RWPE2 (cell line): ENCODE data around the gene SBNO1.

Experiments
- ATAC-seq: fragments of 200-7000 bp; cut with Tn5 transposase; 3 replicates; pipeline ENCODE4 v1.9.1; 2021; ENCODE audit warnings: low read depth
- DNase-seq: peaks from one replicate; pipeline ENCODE4 v3.0.0-alpha.2; 2020; ENCODE audit warnings: low spot score
- H3K27ac ChIP-seq: fragments of 450-650 bp; 2 replicates; pipeline ENCODE4 v1.5.1; 2017; ENCODE audit warnings: mild to moderate bottlenecking; ENCODE audit not compliant: poor library complexity, severe bottlenecking
- H3K27me3 ChIP-seq: fragments of 250-450 bp; sonication (Bioruptor Pico); 2 replicates; pipeline ENCODE4 v1.5.1; 2021; ENCODE audit warnings: mild to moderate bottlenecking, moderate library complexity; ENCODE audit not compliant: insufficient read depth, poor library complexity, severe bottlenecking
- H3K36me3 ChIP-seq: fragments of 250-450 bp; sonication (Bioruptor Pico); 2 replicates; pipeline ENCODE4 v1.5.1; 2020; ENCODE audit warnings: low read depth, mild to moderate bottlenecking, moderate library complexity
- H3K4me1 ChIP-seq: fragments of 250-450 bp; sonication (Bioruptor Pico); 2 replicates; pipeline ENCODE4 v1.5.1; 2021; ENCODE audit warnings: mild to moderate bottlenecking, moderate library complexity; ENCODE audit not compliant: insufficient read depth, poor library complexity, severe bottlenecking
- H3K4me3 ChIP-seq: fragments of 250-450 bp; sonication (Bioruptor Pico); 2 replicates; pipeline ENCODE4 v1.5.1; 2021; ENCODE audit warnings: mild to moderate bottlenecking, moderate library complexity; ENCODE audit not compliant: severe bottlenecking
- H3K9me3 ChIP-seq: fragments of 250-450 bp; sonication (Bioruptor Pico); 2 replicates; pipeline ENCODE4 v1.5.1; 2021; ENCODE audit warnings: mild to moderate bottlenecking, moderate library complexity; ENCODE audit not compliant: severe bottlenecking
- CTCF ChIP-seq: fragments of 450-650 bp; IDR thresholded peaks from one replicate; pipeline ENCODE4 v1.5.1; 2017; ENCODE audit warnings: mild to moderate bottlenecking, moderate library complexity; ENCODE audit not compliant: poor library complexity, severe bottlenecking

SBNO1 gene

DNA sequence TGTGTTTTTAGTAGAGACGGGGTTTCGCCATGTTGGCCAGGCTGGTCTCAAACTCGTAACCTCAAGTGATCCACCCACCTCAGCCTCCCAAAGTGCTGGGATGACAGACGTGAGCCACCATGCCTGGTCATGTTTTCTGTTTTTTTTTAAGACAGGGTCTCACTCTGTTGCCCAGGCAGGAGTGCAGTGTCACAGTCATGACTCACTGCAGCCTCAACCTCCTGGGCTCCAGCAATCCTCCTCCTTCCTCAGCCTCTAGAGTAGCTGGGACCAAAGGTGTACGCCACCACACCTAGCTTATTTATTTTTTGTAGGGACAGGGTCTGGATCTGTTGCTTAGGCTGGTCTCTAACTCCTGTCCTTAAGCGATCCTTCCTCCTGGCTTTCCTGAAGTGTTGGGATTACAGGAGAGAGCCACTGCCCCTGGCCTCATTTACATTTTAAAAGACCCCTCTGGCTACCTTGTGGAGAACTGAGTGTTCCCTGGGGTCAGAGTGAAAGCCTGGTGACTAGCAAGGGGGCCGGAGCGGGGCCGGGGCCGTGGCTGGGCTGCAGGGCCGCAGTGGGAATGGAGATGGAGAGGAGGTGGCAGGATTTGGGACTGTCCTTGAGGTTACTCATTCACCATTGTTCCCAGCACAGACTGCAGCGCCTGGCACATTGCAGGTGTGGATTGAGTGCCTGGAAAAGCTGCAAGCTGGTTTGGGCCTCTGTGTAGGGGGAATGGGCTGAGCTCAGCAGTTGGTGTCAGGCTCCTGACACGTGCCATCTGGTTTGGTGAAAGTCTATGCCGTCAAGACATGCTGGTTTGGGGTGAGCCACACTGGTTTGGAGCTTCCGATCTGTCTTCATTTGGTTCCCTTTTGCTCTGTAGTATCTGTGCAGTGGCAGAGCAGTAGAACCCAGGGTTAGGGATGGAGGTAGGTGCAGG, 37.4 kb upstream of the SBNO1 start:
- Histone ChIP-seq H3K4me1 (no peaks in the 10 kb centered on the region), H3K36me3 (peaks cover 81% of the 10 kb centered on the region), H3K9me3 (no peaks in the 10 kb centered on the region), H3K27ac (no peak overlapping the region), H3K27me3 (no peaks in the 10 kb centered on the region), H3K4me3 (no peak overlapping the region)
- DNase-seq: no peak
- no peak for TF ChIP-seq CTCF
- ATAC-seq: no peak

- Histone ChIP-seq H3K9me3 (no peaks in the 10 kb centered on the region), H3K27me3 (no peaks in the 10 kb centered on the region), H3K27ac (no peak overlapping the region), H3K36me3 (peaks cover 88% of the 10 kb centered on the region), H3K4me1 (no peaks in the 10 kb centered on the region), H3K4me3 (no peak overlapping the region)
- no peak for TF ChIP-seq CTCF
- DNase-seq (no peak), ATAC-seq (no peak)
These were observed 34.6 kb upstream of the SBNO1 start for GRCh38 chr12:123399255-123399617.

DNA sequence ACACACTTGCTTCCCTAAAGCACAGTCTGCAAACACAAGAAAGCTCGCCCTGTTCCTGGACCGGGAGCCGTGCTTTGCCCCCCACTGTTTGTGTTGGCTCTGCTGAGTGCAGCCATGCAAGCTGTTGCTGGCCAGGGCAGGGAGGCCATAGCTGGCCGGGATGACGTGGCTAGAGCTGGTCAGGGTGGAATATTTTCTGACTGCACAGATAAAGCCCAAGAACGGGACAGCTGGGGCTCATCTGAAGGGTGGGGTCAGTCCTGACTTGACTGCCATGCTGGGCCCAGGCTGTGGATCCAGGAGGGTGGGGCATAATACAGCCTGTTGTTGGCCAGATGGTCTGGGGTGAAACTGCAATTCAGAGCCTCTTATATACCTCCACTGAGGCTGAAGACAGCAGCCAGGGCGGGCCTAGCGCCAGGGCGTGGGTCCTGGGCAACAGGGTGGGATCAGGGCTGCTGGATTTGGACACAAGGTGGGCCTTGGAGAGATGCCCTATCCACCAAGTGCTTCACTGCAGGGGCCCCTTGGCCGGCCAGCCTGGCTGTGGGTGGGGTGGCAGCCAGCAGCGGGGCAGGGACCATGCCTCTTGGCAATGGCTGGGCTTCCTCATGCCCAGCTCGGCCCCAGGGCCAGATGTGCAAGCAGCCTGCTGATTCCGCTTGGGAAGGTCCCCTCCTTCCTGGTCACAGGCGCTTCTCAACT, 34.1 kb upstream of the SBNO1 start:
- H3K27ac ChIP-seq: no peak overlapping the region
- H3K4me1 ChIP-seq: no peaks in the 10 kb centered on the region
- H3K36me3 ChIP-seq: peaks cover 88% of the 10 kb centered on the region
- H3K4me3 ChIP-seq: no peak overlapping the region
- no peaks in the 10 kb centered on the region for H3K9me3 ChIP-seq
- DNase-seq (no peak), ATAC-seq (no peak; the same call in 2 of the 3 replicates)
- no peak for TF ChIP-seq CTCF
- H3K27me3 ChIP-seq: no peaks in the 10 kb centered on the region

DNA sequence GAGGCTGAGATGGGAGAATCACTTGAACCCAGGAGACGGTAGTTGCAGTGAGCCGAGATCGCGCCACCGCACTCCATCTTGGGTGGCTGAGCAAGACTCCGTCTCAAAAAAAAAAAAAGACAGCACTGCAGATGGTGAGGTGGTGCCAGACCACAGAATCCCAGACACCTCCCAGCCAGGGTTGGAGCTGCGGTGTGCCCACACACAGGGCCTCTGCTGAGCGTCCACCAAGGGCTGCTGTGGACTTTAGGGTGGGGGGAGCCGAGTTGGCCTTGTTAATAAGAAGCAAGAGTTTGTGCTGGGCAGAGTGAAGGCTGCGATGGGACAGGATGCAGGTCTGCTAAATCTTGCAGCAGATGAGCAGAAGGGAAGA, 33.5 kb upstream of the SBNO1 start:
- Histone ChIP-seq H3K9me3 (no peaks in the 10 kb centered on the region), H3K27ac (no peak overlapping the region), H3K27me3 (no peaks in the 10 kb centered on the region), H3K4me3 (no peak overlapping the region), H3K36me3 (peaks cover 88% of the 10 kb centered on the region), H3K4me1 (no peaks in the 10 kb centered on the region)
- TF ChIP-seq CTCF: no peak
- ATAC-seq (no peak), DNase-seq (no peak)
